Activated naive CD4-positive, alpha-beta T cell treated with anti-CD3 and anti-CD28 coated beads, Interleukin-2, amount 10 ng/mL, durations not matched to agents 7 days and 5 days (primary cell): ENCODE results near the gene TMEM245.
A peak's percentile ranks its signal among the peaks of the same experiment; 100 is the strongest.
"Not testable (repeated sequence)": the region's sequence is repeated elsewhere in the genome, so short reads cannot be mapped to it uniquely, and the experiment has no call there.

ENCODE experiments used
- CTCF ChIA-PET: fragments of 350-600 bp; sonication (Branson Sonifier 250); formaldehyde crosslinking; loops from one replicate; lab custom pipeline; 2021; ENCODE audit warnings: antibody characterized with exemption; lab: Charles Lee
- DNase-seq: peaks from one replicate; pipeline ENCODE4 v3.0.0-alpha.2; 2020
- H3K27ac Mint-ChIP-seq: one replicate; pipeline ENCODE4 v1.8.0; 2021; ENCODE audit warnings: mild to moderate bottlenecking, moderate library complexity, mixed read lengths
- H3K27me3 Mint-ChIP-seq: one replicate; pipeline ENCODE4 v1.8.0; 2021; ENCODE audit warnings: mild to moderate bottlenecking, mixed read lengths
- H3K36me3 Mint-ChIP-seq: one replicate; pipeline ENCODE4 v1.8.0; 2021; ENCODE audit warnings: mixed read lengths
- H3K4me1 Mint-ChIP-seq: one replicate; pipeline ENCODE4 v1.8.0; 2021; ENCODE audit warnings: mixed read lengths
- H3K4me3 Mint-ChIP-seq: one replicate; pipeline ENCODE4 v1.8.0; 2021; ENCODE audit warnings: mild to moderate bottlenecking, moderate library complexity, mixed read lengths
- H3K9me3 Mint-ChIP-seq: one replicate; pipeline ENCODE4 v1.8.0; 2021; ENCODE audit warnings: mixed read lengths

Gene TMEM245

DNA sequence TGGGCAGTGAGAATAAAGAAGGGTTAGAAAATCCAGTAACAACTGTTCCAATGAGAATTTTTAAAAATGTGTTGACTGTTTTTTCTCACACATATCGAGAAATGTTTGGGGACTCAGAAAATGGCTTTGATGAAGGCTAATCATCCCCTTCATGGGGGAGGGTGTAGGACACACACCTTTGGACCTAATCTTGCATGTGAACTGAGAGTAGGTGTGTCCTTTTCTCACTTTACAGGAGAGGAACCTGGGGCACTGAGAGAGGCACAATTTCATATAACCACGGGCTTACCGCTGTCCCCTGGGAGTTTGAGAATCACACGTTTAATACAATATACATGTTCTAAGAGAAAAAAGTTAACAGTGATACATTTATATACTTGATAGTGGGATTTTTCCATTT, 30.0 kb upstream of the TMEM245 start:
- CTCF ChIA-PET = no interaction called here
- no peak overlapping the region for H3K4me3 Mint-ChIP-seq
- H3K9me3 Mint-ChIP-seq = peaks cover 14% of the 10 kb centered on the region
- no peak overlapping the region for H3K27ac Mint-ChIP-seq
- H3K4me1 Mint-ChIP-seq = no peaks in the 10 kb centered on the region
- DNase-seq = no peak
- peaks cover 23% of the 10 kb centered on the region for H3K27me3 Mint-ChIP-seq
- no peaks in the 10 kb centered on the region for H3K36me3 Mint-ChIP-seq

DNA sequence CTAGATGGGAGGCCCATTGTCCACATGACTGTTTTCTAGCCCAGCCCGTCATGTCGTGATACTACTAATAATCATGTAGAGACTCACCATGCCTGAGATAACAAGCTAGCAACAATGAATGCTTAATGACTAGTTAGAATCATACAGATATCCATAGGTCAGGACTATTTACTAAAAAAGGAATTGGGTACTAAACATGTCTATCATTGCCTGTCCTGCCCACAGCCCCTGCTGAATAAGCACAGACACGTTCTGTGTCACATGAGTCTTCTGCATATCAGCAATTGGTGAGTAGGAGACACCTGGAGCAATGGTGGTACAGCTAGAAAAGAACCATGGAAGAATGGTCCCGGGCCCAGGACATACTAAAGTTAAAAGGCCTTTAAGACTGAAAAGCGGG, 29.3 kb upstream of the TMEM245 start:
- CTCF ChIA-PET = no interaction called here
- H3K27ac Mint-ChIP-seq = no peak overlapping the region
- no peak for DNase-seq
- no peak overlapping the region for H3K4me3 Mint-ChIP-seq
- H3K36me3 Mint-ChIP-seq = no peaks in the 10 kb centered on the region
- peaks cover 26% of the 10 kb centered on the region for H3K27me3 Mint-ChIP-seq
- peaks cover 2% of the 10 kb centered on the region for H3K4me1 Mint-ChIP-seq
- peaks cover 12% of the 10 kb centered on the region for H3K9me3 Mint-ChIP-seq

DNA sequence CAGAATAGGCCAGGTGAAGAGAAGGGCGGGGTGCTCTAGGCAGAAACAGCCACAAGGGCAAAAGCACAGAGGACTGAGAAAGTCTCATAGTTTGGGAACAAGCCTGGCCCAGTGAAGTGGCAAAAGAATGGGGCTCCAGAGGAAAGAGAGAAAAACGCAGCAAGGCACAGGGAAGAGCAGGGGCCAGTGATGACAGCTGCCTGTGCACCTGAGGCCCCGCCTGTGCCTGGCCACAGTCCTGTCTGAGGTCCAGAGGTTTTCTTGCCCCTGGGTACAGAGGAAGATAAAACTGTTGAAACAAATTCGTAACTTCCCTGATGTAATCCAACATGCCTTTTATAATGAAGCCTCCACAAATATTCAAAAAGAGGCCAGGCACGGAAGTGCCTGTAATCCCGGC, 25.3 kb upstream of the TMEM245 start:
- Mint-ChIP-seq H3K4me1 (peaks cover 6% of the 10 kb centered on the region), H3K4me3 (no peak overlapping the region), H3K9me3 (no peaks in the 10 kb centered on the region), H3K27ac (no peak overlapping the region), H3K36me3 (no peaks in the 10 kb centered on the region), H3K27me3 (peaks cover 25% of the 10 kb centered on the region)
- no peak for DNase-seq
- CTCF ChIA-PET = interaction anchor here (0.6 to 1.7 kb wide), 5 partner anchors 12 to 169 kb away, joined by 3 to 5 read pairs (median 4); no protein-coding TSS in a partner anchor

DNA sequence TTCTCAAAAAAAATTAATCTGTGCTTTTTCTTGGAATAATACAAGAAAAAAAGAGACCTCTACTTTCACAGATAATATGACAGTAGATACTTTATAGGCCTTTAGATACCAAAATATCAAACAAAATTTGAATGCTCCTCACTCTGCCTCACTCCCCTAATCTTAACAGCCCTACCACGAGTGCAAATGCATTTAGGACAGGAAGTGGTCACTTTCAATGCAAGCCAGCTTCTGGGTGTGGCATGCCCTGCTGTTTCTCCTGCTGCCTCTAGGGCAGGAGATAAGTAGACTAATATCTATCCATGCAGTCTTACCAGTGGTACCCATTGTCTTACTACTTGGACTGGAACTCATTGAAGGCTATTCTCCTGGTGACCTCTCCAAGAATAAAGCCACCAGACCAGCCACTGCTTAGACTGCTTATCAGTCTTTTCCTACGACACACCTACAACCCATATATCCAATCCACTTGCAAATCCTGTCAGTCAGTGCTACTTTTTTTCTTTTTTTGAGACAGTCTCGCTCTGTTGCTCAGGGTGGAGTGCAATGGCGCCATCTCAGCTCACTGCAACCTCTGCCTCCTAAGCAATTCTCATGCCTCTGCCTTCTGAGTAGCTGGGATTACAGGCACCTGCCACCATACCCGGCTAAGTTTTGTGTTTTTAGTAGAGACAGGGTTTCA, 24.3 kb upstream of the TMEM245 start:
- peaks cover 18% of the 10 kb centered on the region for H3K27me3 Mint-ChIP-seq
- no peaks in the 10 kb centered on the region for H3K36me3 Mint-ChIP-seq
- H3K27ac Mint-ChIP-seq = no peak overlapping the region
- H3K9me3 Mint-ChIP-seq = no peaks in the 10 kb centered on the region
- DNase-seq = peak; percentile 36
- no peak overlapping the region for H3K4me3 Mint-ChIP-seq
- CTCF ChIA-PET = interaction anchor here (0.7 to 1.7 kb wide), 2 partner anchors 24 to 39 kb away, joined by 4 read pairs; partner anchors contain the start of gene TMEM245
- H3K4me1 Mint-ChIP-seq = peaks cover 6% of the 10 kb centered on the region

DNA sequence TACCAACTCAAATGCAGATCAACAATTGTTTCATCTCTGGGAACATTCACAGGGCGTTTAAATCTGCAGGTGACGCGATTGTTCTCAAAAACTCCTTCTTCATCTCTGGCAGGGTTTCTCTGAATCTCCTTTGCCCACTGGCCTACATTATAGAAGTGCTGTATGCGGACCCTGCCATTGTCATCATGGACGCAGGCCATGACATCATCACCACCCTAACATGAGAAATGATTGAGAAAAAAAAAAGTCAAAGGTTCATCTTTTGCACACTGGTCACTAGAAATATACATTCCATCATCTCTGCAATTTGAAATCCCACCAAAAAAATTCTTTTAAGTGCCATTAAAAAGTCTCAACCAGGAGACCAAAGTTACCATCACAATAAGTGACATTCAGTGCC, 21.6 kb upstream of the TMEM245 start:
- no peak overlapping the region for H3K27ac Mint-ChIP-seq
- H3K9me3 Mint-ChIP-seq = no peaks in the 10 kb centered on the region
- H3K4me1 Mint-ChIP-seq = peaks cover 6% of the 10 kb centered on the region
- no peak overlapping the region for H3K4me3 Mint-ChIP-seq
- CTCF ChIA-PET = no interaction called here
- H3K36me3 Mint-ChIP-seq = no peaks in the 10 kb centered on the region
- no peak for DNase-seq
- peaks cover 18% of the 10 kb centered on the region for H3K27me3 Mint-ChIP-seq

DNA sequence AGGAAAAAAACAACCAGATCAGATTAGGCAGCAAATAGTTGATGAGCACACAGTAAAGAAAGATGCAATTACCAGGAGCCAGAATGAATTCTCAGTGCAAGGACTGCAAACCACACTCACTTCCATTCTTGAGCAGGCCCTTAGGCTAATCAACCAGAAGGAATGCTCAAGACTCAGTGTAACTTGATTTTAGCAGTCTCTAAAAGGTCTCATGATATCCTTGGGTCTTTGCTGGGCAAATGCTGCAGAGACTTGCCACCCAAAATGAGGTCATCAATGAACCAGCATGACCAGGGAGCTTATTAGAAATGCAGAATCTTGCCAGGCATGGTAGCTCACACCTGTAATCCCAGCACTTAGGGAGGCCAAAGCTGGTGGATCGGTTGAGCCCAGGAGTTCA, 20.1 kb upstream of the TMEM245 start:
- H3K27ac Mint-ChIP-seq = no peak overlapping the region
- H3K4me3 Mint-ChIP-seq = no peak overlapping the region
- CTCF ChIA-PET = no interaction called here
- peaks cover 11% of the 10 kb centered on the region for H3K27me3 Mint-ChIP-seq
- H3K9me3 Mint-ChIP-seq = no peaks in the 10 kb centered on the region
- H3K4me1 Mint-ChIP-seq = peaks cover 6% of the 10 kb centered on the region
- no peaks in the 10 kb centered on the region for H3K36me3 Mint-ChIP-seq
- no peak for DNase-seq

DNA sequence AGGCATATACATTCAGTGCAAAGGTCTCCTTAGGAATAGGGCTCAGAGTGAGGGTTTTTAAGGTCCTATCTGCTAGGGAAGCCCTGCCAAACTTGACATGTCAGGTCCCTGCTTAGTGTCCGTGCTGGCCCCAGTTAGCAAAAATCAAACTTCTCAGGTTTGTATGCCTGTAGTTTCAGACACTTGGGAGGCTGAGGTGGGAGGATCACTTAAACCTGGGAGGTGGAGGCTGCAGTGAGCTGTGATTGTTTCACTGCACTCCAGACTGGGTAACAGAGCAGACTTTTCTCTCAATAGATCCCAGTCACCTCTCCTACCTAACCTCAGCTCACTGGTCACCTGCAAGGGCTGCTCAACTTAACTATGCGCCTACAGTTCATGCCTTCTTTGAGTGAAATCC, 18.7 kb upstream of the TMEM245 start:
- peaks cover 3% of the 10 kb centered on the region for H3K27me3 Mint-ChIP-seq
- no peak overlapping the region for H3K4me3 Mint-ChIP-seq
- H3K4me1 Mint-ChIP-seq = no peaks in the 10 kb centered on the region
- H3K36me3 Mint-ChIP-seq = no peaks in the 10 kb centered on the region
- CTCF ChIA-PET = no interaction called here
- DNase-seq = no peak
- H3K9me3 Mint-ChIP-seq = no peaks in the 10 kb centered on the region
- H3K27ac Mint-ChIP-seq = no peak overlapping the region

DNA sequence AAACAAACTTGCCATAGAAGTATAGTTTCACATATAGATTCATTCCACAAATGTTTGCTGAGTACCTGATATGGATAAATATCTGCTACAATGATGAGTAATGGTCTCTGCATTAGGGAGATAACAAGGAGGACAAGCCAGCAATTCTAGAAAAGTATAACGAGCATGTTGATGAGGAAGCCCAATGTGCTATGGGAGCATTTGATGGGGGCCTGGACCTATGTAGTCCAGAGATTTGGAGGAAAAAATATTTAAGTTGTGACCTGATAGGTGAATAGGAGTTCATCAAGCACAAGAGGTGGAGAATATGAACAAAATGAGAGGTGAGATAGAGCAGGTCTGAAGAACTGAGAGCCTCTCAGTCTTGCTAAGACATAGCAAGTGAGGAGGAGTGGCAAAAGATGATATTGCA, 14.4 kb upstream of the TMEM245 start:
- peaks cover 11% of the 10 kb centered on the region for H3K4me1 Mint-ChIP-seq
- no peaks in the 10 kb centered on the region for H3K9me3 Mint-ChIP-seq
- DNase-seq = no peak
- no peak overlapping the region for H3K4me3 Mint-ChIP-seq
- CTCF ChIA-PET = no interaction called here
- no peak overlapping the region for H3K27ac Mint-ChIP-seq
- H3K36me3 Mint-ChIP-seq = no peaks in the 10 kb centered on the region
- H3K27me3 Mint-ChIP-seq = peaks cover 3% of the 10 kb centered on the region

DNA sequence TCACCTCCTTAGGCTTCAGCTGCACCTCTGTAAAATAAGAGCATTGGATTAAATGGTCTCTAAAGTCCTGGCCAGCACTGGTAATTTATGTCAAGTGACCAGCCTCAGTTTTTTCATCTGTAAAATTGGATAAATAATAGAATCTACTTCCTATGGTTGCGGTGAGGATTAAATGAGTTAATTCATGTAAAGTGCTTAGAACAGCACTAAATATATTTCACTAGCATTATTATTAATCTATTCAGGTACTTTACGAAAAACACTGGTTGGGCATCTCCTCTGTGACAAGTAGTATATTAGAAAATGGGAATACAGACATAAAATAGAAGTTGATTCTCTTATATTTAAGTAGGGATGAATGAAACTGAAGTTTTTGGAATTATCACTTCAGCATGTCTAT, 13.8 kb upstream of the TMEM245 start:
- H3K27me3 Mint-ChIP-seq = peaks cover 8% of the 10 kb centered on the region
- CTCF ChIA-PET = interaction anchor here (0.6 kb wide), 1 partner anchor 14 kb away, joined by 3 read pairs; the partner anchor contains the start of gene TMEM245
- no peaks in the 10 kb centered on the region for H3K9me3 Mint-ChIP-seq
- H3K27ac Mint-ChIP-seq = no peak overlapping the region
- H3K4me1 Mint-ChIP-seq = peaks cover 11% of the 10 kb centered on the region
- no peak for DNase-seq
- no peaks in the 10 kb centered on the region for H3K36me3 Mint-ChIP-seq
- H3K4me3 Mint-ChIP-seq = no peak overlapping the region

DNA sequence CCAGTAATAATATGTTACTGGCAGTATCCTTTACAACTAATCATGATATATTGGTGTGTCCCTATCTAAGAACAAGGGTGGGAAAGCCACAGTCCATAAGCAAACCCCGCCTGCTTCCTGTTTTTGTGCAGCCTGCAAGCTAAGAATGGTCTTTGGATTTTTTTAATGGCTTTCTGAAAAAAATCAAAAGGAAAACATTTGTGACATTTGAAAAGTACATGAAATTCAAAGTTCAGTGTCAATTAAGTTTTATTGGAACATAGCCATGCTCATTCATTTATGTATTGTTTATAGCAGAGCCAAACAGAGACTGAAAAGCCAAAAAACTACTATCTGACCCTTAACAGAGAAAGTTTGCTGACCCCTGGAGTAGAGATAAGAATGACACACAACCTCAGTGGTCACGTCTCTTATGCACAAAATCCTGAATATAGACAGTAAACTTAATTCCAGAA, 12.8 kb upstream of the TMEM245 start:
- H3K9me3 Mint-ChIP-seq = no peaks in the 10 kb centered on the region
- CTCF ChIA-PET = interaction anchor here (0.6 kb wide), 1 partner anchor 13 kb away, joined by 3 read pairs; the partner anchor contains the start of gene TMEM245

DNA sequence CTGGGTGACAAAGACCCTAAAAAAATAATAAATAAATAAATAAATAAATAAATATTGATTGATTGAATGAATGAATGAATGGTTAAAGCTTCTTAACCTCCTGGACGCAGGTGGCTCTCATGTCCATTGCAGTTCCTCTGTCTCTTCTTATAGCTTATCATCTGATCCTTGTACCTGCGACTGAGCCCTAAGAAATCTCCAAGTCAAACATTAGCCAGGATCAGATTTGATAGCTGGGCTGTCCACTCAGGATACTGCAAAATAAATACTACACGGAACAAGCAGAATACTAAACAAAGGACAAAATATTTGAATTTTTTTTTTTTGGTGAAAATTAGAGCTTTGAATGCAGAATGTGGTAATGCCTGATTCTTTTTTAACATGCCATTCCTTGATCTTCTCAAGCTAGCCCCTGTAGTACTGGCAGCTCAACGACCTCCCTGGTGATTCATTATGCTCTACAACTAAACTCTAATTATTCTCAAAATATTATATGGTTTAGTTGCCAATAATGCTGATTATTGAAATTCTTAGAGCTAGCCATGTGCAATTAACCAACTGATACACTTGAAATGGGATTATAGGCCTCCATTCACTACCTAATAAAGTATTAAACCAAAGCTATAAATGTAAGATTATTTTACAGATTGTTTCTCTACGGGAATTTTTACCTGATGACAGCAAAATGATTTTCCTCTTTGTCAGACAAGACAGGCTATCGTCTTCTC, 9.9 kb upstream of the TMEM245 start:
- H3K27ac Mint-ChIP-seq = no peak overlapping the region
- DNase-seq = no peak
- H3K27me3 Mint-ChIP-seq = peaks cover 8% of the 10 kb centered on the region
- no peak overlapping the region for H3K4me3 Mint-ChIP-seq
- CTCF ChIA-PET = no interaction called here
- no peaks in the 10 kb centered on the region for H3K9me3 Mint-ChIP-seq
- H3K36me3 Mint-ChIP-seq = no peaks in the 10 kb centered on the region
- H3K4me1 Mint-ChIP-seq = peaks cover 11% of the 10 kb centered on the region

More for the DNA sequence above, 12.8 kb upstream of the TMEM245 start:
- no peak overlapping the region for H3K4me3 Mint-ChIP-seq
- peaks cover 11% of the 10 kb centered on the region for H3K4me1 Mint-ChIP-seq
- peaks cover 8% of the 10 kb centered on the region for H3K27me3 Mint-ChIP-seq
- H3K27ac Mint-ChIP-seq = no peak overlapping the region
- DNase-seq = no peak
- no peaks in the 10 kb centered on the region for H3K36me3 Mint-ChIP-seq

DNA sequence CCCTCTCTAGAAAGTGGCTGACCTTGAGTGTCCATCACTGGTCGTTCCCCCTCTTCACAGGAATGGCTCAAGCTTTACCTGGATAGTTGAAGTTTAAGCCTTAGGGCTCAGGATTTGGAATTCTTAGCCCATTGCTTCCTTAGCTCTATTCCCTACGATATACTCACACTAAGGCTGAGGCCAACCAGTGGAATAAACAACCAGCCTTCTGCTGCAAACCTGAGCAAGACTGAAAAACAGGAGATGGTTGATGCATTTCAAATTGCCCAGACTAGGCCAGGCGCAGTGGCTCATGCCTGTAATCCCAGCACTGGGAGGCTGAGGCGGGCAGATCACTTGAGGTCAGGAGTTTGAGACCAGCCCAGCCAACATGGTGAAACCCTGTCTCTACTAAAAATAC, 6.9 kb upstream of the TMEM245 start:
- H3K4me1 Mint-ChIP-seq, H3K36me3 Mint-ChIP-seq, H3K9me3 Mint-ChIP-seq, H3K4me3 Mint-ChIP-seq, H3K27ac Mint-ChIP-seq, H3K27me3 Mint-ChIP-seq, CTCF ChIA-PET, DNase-seq: not testable (repeated sequence)

DNA sequence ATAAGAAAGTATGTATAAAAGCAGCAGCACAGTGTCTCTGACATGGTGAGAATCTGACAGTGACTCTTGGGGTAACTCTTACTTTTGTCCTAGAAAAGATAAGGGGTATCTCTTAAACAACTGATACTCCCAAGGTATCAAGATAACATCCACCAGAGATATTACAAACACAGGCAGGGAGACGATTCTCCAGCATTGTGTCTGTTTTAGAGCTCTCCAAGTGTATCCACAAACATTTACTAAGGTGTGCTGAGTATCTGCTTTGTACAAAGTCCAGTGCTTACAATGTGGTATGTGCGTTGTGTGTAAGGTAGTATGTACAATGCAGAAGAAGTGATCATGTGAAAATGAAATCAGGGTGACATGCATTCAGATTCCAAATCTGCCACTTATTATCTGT, 4.4 kb upstream of the TMEM245 start:
- Mint-ChIP-seq H3K27me3 (peaks cover 7% of the 10 kb centered on the region), H3K36me3 (no peaks in the 10 kb centered on the region), H3K4me1 (peaks cover 18% of the 10 kb centered on the region), H3K9me3 (no peaks in the 10 kb centered on the region), H3K27ac (no peak overlapping the region), H3K4me3 (no peak overlapping the region)
- DNase-seq = no peak
- CTCF ChIA-PET = interaction anchor here (1.8 kb wide), 1 partner anchor 74 kb away, joined by 5 read pairs; no protein-coding TSS in a partner anchor

DNA sequence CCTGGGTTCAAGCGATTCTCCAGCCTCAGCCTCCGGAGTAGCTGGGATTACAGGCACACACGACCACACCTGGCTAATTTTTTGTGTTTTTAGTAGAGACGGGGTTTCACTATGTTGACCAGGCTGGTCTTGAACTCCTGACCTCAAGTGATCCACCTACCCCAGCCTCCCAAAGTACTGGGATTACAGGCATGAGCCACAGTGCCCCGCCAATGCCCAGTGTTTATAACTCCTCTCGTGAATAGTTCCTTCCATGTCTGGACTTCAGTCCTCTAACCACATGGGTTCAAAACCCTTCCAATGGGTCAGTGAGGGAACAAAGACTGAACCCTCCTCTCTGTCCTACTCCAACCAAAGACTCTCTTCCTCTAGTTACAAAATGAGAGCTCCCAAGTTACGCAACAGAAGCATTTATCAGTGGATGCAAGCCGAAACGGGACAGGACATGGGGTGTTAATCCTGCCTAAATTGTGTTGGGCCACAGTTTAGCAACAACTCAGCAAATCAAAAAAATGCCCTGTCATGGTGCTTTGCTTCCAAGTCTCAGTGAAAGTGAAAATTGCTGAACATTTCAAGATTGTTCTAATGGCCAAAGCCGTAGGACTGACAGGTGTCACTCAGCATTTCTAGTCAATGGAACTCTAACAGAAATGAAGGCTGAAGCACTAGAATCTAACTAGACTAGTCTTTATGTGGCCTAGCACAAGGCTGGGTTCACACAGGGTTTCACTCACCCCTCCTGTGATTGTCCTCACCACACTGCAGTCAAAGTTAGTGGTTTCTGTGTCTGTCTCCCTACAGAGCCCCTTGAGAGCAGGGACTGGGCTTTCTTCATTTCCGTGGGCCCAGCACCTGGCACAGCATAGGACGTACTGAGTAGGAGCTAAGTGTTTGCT, 3.2 kb upstream of the TMEM245 start:
- Mint-ChIP-seq H3K36me3 (peaks cover 6% of the 10 kb centered on the region), H3K4me1 (peaks cover 23% of the 10 kb centered on the region), H3K9me3 (no peaks in the 10 kb centered on the region), H3K27me3 (no peaks in the 10 kb centered on the region), H3K4me3 (no peak overlapping the region), H3K27ac (no peak overlapping the region)
- DNase-seq = no peak
- CTCF ChIA-PET = no interaction called here
